Renal cortical epithelial cell (primary cell): ENCODE measurements around the gene MAP6. TPM values are rescaled to one million over a fixed set of nuclear protein-coding genes. Genes with fewer than 3 reads are reported as not detected.
A peak's percentile ranks its signal among the peaks of the same experiment; 100 is the strongest.

Source experiments
- DNase-seq: peaks from one replicate; pipeline ENCODE4 v3.0.0-alpha.2; 2011; ENCODE audit warnings: low read depth
- total RNA-seq: library from RNA; depleted of rRNA; stranded (reverse); fragments of >200 nt; gene quantifications from 2 replicates; pipeline ENCODE4 v1.2.3, GENCODE V29; 2014

MAP6 gene
- total RNA-seq, 1 donor from 2014 or later, result 3.2 TPM

DNA sequence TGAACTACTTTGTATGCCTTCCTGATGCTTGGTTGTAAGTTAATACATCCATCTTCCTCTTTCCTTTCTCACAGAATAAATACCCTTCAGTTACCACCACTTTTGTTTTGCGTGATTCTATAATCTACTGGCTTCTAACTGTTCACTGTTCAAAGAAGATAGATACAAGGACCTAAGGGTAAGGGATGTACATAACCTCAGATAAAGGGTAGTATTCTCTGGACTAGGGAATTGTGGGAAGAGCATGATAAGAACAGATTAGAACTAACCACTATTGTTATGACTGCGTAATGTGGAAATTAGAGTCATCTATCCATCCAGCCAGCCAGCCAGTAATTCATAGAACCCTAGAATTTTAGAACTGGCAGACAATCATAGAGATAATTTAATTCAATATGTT, 36.4 kb downstream of the MAP6 start:
- DNase-seq, result no peak

DNA sequence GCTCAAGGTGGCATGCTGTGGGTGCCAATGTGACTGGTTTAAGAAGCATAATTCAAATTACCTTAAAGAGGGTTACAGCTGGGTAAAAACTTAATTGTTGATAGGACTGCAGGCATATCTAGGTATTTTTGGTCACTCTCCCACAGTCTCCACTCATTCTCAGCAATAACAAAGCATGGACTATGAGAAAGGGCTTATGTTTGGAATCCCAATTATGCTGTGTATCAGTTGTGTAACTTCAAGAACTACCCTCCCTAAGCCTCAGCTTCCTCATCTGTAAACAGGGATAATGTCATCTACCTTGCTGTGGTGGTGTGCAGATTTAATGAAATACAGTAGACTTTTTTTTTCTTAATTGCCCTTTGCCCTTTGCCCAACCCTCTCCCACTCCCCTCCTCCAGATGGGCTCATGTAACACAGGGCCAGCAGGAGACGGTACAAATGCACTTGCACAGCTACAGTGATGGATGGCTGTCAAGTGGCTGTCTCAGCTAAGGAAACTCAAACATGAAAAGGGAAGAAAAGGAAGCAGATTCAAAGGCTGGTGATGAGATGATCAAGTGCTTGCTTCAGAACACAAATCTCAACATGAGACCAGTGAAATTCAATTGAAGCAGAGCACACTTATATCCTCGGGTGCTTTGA, 37.6 kb downstream of the MAP6 start:
- DNase-seq, result no peak

DNA sequence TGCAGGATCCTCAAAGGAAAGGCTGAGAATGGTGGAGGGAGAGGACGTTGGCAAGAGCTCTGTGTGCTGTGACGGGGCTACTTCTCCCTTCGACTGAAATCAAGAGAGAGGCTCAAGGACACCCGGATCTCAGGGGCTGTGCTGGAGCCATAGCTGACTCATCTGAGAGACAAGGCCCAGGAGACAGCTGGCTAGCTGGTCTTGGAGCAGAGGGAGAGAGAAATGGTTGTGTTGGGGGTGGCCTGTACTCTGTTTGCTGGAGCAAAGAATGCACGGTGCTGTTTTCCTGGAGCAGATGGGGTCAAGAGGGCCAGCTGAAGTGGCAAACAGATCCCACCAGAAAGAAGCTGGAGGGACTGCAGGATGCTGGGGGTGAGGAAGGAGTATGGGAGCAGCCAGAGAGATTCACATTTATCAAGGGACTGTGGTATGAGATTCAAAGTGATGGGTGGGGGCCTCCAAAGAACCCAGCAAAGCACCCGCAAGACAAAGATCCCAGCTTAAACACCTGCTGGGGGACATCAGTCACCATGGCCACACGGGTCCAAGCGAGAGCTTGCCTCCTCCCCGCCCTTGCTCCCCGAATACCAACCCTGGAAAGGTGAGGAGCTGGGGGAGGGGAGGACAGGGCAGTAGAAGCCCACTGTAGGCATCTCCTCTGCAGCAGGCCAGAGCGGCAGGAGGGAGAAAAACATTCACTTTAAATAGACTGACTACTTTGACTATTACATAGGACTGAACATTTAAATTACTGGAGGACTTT, 40.8 kb downstream of the MAP6 start:
- DNase-seq, result no peak

- DNase-seq, result no peak
These were observed 41.8 kb downstream of the MAP6 start for GRCh38 chr11:75626889-75627529.

- DNase-seq, result peak; percentile 62
These were observed 42.6 kb downstream of the MAP6 start for GRCh38 chr11:75625991-75626888.

DNA sequence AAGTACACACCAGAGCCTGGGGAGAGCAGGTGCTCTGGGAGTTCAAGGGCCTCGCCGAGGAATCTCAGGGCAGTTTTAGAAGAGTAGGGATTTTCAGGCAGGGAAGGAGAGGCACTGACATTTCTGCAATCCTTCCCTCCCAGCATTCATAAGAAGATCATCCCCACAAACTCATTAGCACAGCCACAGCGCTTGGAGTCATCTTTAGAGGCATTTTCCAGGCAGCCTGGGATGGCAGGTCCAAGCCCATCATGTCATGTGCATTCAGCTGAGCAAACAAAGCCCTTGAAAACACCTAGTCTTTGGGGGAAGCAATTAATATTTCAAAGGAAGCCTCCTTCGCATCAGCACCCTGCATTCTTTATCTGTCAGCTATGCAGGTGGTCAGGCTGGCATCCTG, 43.8 kb downstream of the MAP6 start:
- no peak for DNase-seq

GRCh38 chr11:75616281-75616680, 52.6 kb downstream of the MAP6 start:
- no peak for DNase-seq

GRCh38 chr11:75615751-75616150, 53.1 kb downstream of the MAP6 start:
- no peak for DNase-seq

DNA sequence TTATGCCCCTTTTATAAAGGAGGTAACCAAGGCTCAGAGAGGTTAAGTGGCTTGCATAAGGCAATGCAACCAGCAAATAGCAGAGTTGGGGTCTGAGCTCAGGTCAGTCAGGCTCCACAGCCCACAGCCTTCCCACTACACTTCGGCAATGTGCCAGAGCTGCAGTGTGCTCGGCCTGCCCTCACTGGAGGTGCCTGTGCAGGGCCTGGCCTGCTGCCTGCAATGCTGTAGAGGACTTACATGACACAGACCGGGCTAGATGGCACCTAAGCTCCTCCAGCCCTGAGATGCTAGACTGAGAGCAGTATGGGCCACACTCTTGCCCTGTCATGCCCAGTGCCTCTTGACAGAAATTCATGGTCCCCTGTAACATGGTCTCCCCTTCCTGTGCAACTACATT, 57.0 kb downstream of the MAP6 start:
- no peak for DNase-seq

- DNase-seq, result no peak
These were observed 62.7 kb downstream of the MAP6 start for GRCh38 chr11:75606099-75606498.

- peak; percentile 78 for DNase-seq
These were observed 64.8 kb downstream of the MAP6 start for GRCh38 chr11:75603791-75604736.

DNA sequence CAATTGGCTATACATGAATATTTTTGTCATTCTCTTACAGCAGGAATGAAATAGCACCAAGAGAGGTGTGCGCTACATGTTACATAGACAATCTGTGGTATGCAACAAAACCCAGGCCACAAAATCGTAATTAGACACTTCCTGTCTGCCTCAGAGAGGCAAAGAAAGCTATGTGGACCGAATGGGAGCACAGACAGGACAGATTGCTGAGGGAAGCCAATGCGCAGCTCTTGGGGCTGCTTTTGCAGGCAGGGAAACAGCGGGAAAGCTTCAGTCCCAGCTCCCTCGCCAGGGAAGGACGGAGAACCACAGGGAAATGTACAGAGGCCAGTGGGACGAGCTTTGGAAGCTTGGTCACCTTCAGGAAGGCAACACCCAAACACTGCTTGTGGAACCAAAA, 65.9 kb downstream of the MAP6 start:
- no peak for DNase-seq

- DNase-seq, result no peak
These were observed 67.3 kb downstream of the MAP6 start for GRCh38 chr11:75601494-75601893.

GRCh38 chr11:75600356-75600755, 68.5 kb downstream of the MAP6 start:
- DNase-seq, result no peak

GRCh38 chr11:75598900-75599299, 69.9 kb downstream of the MAP6 start:
- no peak for DNase-seq

DNA sequence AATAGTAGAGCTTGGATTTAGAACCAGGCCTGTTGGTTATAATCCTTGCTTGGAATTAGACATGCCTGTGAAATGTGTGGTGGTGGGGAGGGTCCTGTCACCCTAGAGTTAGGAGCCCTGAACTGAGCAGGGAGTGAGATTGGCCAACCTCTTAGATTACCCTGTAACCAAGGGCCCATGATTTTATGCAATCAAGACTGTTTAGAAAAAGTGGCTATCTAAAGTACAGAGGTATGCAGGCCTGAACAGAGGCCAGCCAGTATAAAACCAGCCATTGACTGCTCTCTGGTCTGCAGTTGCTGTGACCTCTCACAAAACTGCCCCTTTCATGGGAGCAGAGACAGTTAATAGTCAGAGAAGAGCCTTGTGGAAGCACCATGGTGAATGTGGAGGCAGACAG, 70.6 kb downstream of the MAP6 start:
- no peak for DNase-seq

DNA sequence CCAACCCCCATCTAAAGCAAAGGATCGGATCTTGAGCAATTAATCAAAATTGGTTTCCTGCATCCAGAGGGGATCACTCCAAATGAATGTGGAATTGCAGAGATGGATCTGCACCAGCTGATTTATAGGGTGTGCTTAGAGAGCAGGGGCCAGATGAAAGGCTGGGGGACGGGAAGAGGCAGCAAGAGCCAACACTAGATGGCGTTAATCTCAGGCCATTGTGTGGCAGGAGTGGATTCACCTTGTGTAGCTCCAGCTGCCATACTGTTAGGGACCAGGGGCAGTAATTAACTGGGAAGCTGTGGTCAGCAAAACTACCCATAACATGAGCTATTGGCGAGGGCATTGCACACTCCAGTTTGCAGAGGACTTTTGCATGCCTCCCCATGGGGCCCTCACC, 71.2 kb downstream of the MAP6 start:
- no peak for DNase-seq

DNA sequence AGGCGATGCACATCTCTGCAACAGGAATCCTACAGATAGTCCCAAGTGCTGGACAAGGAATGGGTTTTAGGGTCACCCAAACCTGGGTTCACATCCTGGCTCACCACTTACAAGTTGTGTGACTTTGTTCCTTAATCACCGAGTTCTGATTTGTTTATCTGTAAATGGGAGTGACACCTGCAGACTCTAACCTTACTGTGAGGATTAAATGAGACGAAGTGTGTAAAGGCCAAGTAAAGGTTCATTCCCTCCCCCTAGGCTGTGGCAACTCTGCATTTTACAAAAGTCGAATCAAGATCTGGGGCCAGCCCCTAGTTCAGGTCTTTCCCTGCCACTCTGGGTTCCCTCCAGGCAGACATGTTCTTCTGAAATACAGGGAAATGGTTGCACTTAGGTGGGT, 71.9 kb downstream of the MAP6 start:
- no peak for DNase-seq

DNA sequence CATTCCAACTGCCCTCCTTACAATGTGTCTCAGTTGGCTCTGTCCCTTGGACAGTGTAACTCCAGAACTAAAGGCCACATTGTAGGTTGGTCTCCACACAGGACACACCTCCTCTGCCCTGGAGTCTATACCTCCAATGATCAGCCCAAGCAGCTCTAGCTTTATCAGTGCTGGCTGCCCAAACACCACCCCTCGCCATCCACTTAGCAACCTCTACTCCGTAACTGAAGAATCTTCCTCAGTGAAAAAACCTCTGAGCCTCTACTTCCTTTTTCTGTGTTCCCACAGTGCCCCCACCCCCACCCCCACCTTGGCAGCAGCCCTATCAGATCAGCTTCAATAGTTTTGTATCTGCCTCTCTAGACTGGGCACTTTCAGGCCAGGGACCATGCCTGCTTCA, 73.4 kb downstream of the MAP6 start:
- no peak for DNase-seq

DNA sequence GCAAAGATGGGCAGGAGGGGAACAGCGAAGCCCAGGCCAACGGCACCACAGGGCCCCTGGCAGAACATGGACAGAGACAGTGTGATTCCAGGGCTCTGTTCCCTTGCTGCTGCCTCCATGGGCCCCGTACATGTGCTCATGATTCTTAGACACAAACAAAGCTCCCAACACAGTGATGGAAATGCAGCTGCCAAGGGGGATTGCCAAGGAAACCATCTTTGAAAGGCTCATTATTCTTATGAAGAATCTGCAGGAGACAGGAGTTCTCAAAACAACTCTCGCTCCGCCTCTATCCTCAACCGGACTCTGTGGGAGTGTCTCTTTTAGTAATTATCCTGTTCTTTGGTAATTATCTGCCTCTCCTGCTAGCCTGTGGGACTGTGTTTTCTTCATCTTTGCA, 74.6 kb downstream of the MAP6 start:
- DNase-seq, result no peak
